Measurements from ENCODE around the gene STARD13.

The STARD13 gene

GRCh38 chr13:33232883-33233282 lies 52.7 kb downstream of the STARD13 start:
- Histone ChIP-seq H3K27ac (no peak overlapping the region), H3K4me3 (ENCODE audit: low read depth, low read length) (no peak overlapping the region), H3K27me3 (ENCODE audit: insufficient read depth, low read depth, severe bottlenecking) (no peaks in the 10 kb centered on the region), H3K9me3 (ENCODE audit: severe bottlenecking) (no peaks in the 10 kb centered on the region), H3K36me3 (no peaks in the 10 kb centered on the region)
- DNase-seq, result no peak
- no peak for TF ChIP-seq CTCF (IDR thresholded peaks at IDR 0.05; ENCODE audit: low read depth, low read length)

- H3K36me3 ChIP-seq, result no peaks in the 10 kb centered on the region
- DNase-seq, result no peak
- H3K27me3 ChIP-seq (ENCODE audit: insufficient read depth, low read depth, severe bottlenecking), result no peaks in the 10 kb centered on the region
- H3K9me3 ChIP-seq (ENCODE audit: severe bottlenecking), result no peaks in the 10 kb centered on the region
- no peak for TF ChIP-seq CTCF (IDR thresholded peaks at IDR 0.05; ENCODE audit: low read depth, low read length)
- no peak overlapping the region for H3K4me3 ChIP-seq (ENCODE audit: low read depth, low read length)
- no peak overlapping the region for H3K27ac ChIP-seq
Measured at GRCh38 chr13:33231339-33231738, 54.2 kb downstream of the STARD13 start.

- Histone ChIP-seq H3K27ac (no peak overlapping the region), H3K36me3 (no peaks in the 10 kb centered on the region), H3K27me3 (ENCODE audit: insufficient read depth, low read depth, severe bottlenecking) (no peaks in the 10 kb centered on the region), H3K4me3 (ENCODE audit: low read depth, low read length) (no peak overlapping the region), H3K9me3 (ENCODE audit: severe bottlenecking) (no peaks in the 10 kb centered on the region)
- no peak for DNase-seq
- TF ChIP-seq CTCF (IDR thresholded peaks at IDR 0.05; ENCODE audit: low read depth, low read length), result no peak
Measured at GRCh38 chr13:33230178-33230881, 55.2 kb downstream of the STARD13 start.

- Histone ChIP-seq H3K27me3 (ENCODE audit: insufficient read depth, low read depth, severe bottlenecking) (no peaks in the 10 kb centered on the region), H3K9me3 (ENCODE audit: severe bottlenecking) (no peaks in the 10 kb centered on the region), H3K4me3 (ENCODE audit: low read depth, low read length) (no peak overlapping the region), H3K36me3 (no peaks in the 10 kb centered on the region), H3K27ac (no peak overlapping the region)
- DNase-seq, result no peak
- no peak for TF ChIP-seq CTCF (IDR thresholded peaks at IDR 0.05; ENCODE audit: low read depth, low read length)
Measured at GRCh38 chr13:33229446-33230177, 55.9 kb downstream of the STARD13 start.

- no peaks in the 10 kb centered on the region for H3K36me3 ChIP-seq
- H3K9me3 ChIP-seq (ENCODE audit: severe bottlenecking), result peaks cover 2% of the 10 kb centered on the region
- H3K27ac ChIP-seq, result no peak overlapping the region
- H3K27me3 ChIP-seq (ENCODE audit: insufficient read depth, low read depth, severe bottlenecking), result no peaks in the 10 kb centered on the region
- peak; percentile 57 for TF ChIP-seq CTCF (IDR thresholded peaks at IDR 0.05; ENCODE audit: low read depth, low read length)
- no peak overlapping the region for H3K4me3 ChIP-seq (ENCODE audit: low read depth, low read length)
- DNase-seq, result no peak
Measured at GRCh38 chr13:33228648-33229445, 56.7 kb downstream of the STARD13 start.

Measured in WERI-Rb-1 (cell line).